Keratinocyte (primary cell): ENCODE measurements around the gene ATP5PF. TPM values are rescaled to one million over a fixed set of nuclear protein-coding genes. Genes with fewer than 3 reads are reported as not detected.
"Not testable (repeated sequence)": the region's sequence is repeated elsewhere in the genome, so short reads cannot be mapped to it uniquely, and the experiment has no call there.

Experiments
- DNase-seq: peaks from one replicate; pipeline ENCODE4 v3.0.0-alpha.2; 2011; ENCODE audit warnings: low read depth, missing footprints, low spot score
- FAIRE-seq: peaks from 2 replicates; lab custom pipeline; 2011; peaks lifted over from hg19 to GRCh38; lab: Jason Lieb, UNC
- H2AFZ ChIP-seq: 2 replicates; pipeline ENCODE4 v1.6.0; 2012; ENCODE audit warnings: low read length, control low read depth, inconsistent platforms; ENCODE audit not compliant: control insufficient read depth
- H3K27ac ChIP-seq: 2 replicates; pipeline ENCODE4 v1.5.1; 2011; ENCODE audit warnings: low read length; ENCODE audit not compliant: control insufficient read depth, insufficient read depth
- H3K27me3 ChIP-seq: 3 replicates; pipeline ENCODE4 v1.6.0; 2011; ENCODE audit warnings: low read length; ENCODE audit not compliant: control insufficient read depth, insufficient read depth; ENCODE audit errors: extremely low read depth
- H3K36me3 ChIP-seq, 2 experiments: 2 replicates in 1 of 2; 3 replicates in 1 of 2; pipeline ENCODE4 v1.5.1; 2011; ENCODE audit warnings: low read length in 2 of 2, mild to moderate bottlenecking in 1 of 2; ENCODE audit not compliant: control insufficient read depth in 2 of 2, insufficient read depth in 2 of 2; ENCODE audit errors: extremely low read depth in 1 of 2
- H3K4me1 ChIP-seq: 3 replicates; pipeline ENCODE4 v1.5.1; 2011; ENCODE audit warnings: low read length; ENCODE audit not compliant: control insufficient read depth, insufficient read depth; ENCODE audit errors: extremely low read depth
- H3K4me2 ChIP-seq: 3 replicates; pipeline ENCODE4 v1.6.0; 2011; ENCODE audit warnings: low read depth, low read length; ENCODE audit not compliant: control insufficient read depth, insufficient read depth; ENCODE audit errors: extremely low read depth
- H3K4me3 ChIP-seq, 3 experiments: fragments of 200-600 bp in 1 of 3; sonication (generic) in 1 of 3; 2 replicates in 2 of 3; 3 replicates in 1 of 3; pipeline ENCODE4 v1.5.1; 2011 to 2016; ENCODE audit warnings: low read length in 3 of 3, mild to moderate bottlenecking in 3 of 3, control low read depth in 2 of 3, inconsistent platforms in 1 of 3, low read depth in 1 of 3, mixed read lengths in 1 of 3, mixed run types in 1 of 3, moderate library complexity in 1 of 3; ENCODE audit not compliant: control insufficient read depth in 2 of 3, insufficient read depth in 2 of 3; ENCODE audit errors: extremely low read depth in 1 of 3
- H3K79me2 ChIP-seq: 2 replicates; pipeline ENCODE4 v1.6.0; 2012; ENCODE audit warnings: low read length; ENCODE audit not compliant: control insufficient read depth, insufficient read depth
- H3K9ac ChIP-seq: 3 replicates; pipeline ENCODE4 v1.6.0; 2011; ENCODE audit warnings: low read length; ENCODE audit not compliant: control insufficient read depth, insufficient read depth; ENCODE audit errors: extremely low read depth
- H3K9me1 ChIP-seq: 3 replicates; pipeline ENCODE4 v1.6.0; 2011; ENCODE audit warnings: low read length; ENCODE audit not compliant: control insufficient read depth, insufficient read depth; ENCODE audit errors: extremely low read depth
- H3K9me3 ChIP-seq: 2 replicates; pipeline ENCODE4 v1.5.1; 2012; ENCODE audit warnings: low read depth, low read length; ENCODE audit not compliant: control insufficient read depth
- H4K20me1 ChIP-seq: 3 replicates; pipeline ENCODE4 v1.6.0; 2011; ENCODE audit warnings: low read length; ENCODE audit not compliant: control insufficient read depth, insufficient read depth; ENCODE audit errors: extremely low read depth
- CTCF ChIP-seq, 3 experiments: IDR thresholded peaks in 1 of 3; conservative IDR thresholded peaks in 1 of 3; optimal IDR thresholded peaks in 1 of 3; 2 replicates in 2 of 3; 3 replicates in 1 of 3; pipeline versions ENCODE3 to v1.5.1; 2011; ENCODE audit warnings: low read length in 3 of 3, mild to moderate bottlenecking in 3 of 3, moderate library complexity in 2 of 3, control low read depth in 1 of 3, inconsistent platforms in 1 of 3; ENCODE audit not compliant: insufficient read depth in 2 of 3; ENCODE audit errors: extremely low read depth in 1 of 3
- EZH2 ChIP-seq: IDR thresholded peaks from one replicate; pipeline ENCODE4 v1.6.1; 2012; ENCODE audit warnings: inconsistent platforms, mild to moderate bottlenecking, low read length, moderate library complexity
- dilution Hi-C: fragments of 300-500 bp; cut with MboI; formaldehyde crosslinking; loops from one replicate; pipeline ENCODE4 v1.7.0; 2020; ENCODE audit warnings: low sequenced_read_pairs; ENCODE audit not compliant: extremely low pct_ligation_motif_present
- polyA plus RNA-seq, 5 experiments: library from polyadenylated mRNA; depleted of rRNA in 3 of 5; stranded (reverse) in 3 of 5; stranded (forward) in 1 of 5; unstranded in 1 of 5; fragments of >200 nt; gene quantifications; 1 replicate in 1 of 5; 2 replicates in 3 of 5; 3 replicates in 1 of 5; pipeline versions ENCODE4 v1.2.1 to v1.2.3, GENCODE V29; 2011 to 2012; ENCODE audit warnings: missing spikeins in 2 of 5, low read depth in 1 of 5, low replicate concordance in 1 of 5

ATP5PF gene
- polyA plus RNA-seq, 1 donor (not counting 4 experiments of a cell fraction or from before 2014, with no cell fraction given), result 256 TPM

GRCh38 chr21:25721987-25722386, 12.7 kb downstream of the ATP5PF start:
- H3K9ac ChIP-seq, result no peak overlapping the region
- no peak for TF ChIP-seq EZH2
- TF ChIP-seq CTCF (optimal IDR thresholded peaks at IDR 0.05 in 1 of 3, IDR thresholded peaks at IDR 0.05 in 1 of 3, conservative IDR thresholded peaks at IDR 0.05 in 1 of 3; ENCODE audit: extremely low read depth in 1 of 3, insufficient read depth in 2 of 3, low read length in 3 of 3), result no peak
- no peaks in the 10 kb centered on the region for H3K9me1 ChIP-seq
- dilution Hi-C loops, result no loop called here
- no peaks in the 10 kb centered on the region for H3K79me2 ChIP-seq
- no peak overlapping the region for H3K4me2 ChIP-seq
- no peak overlapping the region for H2AFZ ChIP-seq
- FAIRE-seq (no peak), DNase-seq (no peak)
- H3K36me3 ChIP-seq, result peaks cover 11 to 16% of the 10 kb centered on the region in 2 experiments
- no peak overlapping the region for H3K27ac ChIP-seq
- no peaks in the 10 kb centered on the region for H3K9me3 ChIP-seq
- no peak overlapping the region for H3K4me3 ChIP-seq
- H3K27me3 ChIP-seq, result no peaks in the 10 kb centered on the region
- H3K4me1 ChIP-seq, result no peaks in the 10 kb centered on the region
- H4K20me1 ChIP-seq, result no peaks in the 10 kb centered on the region

GRCh38 chr21:25717491-25718147, 17.1 kb downstream of the ATP5PF start:
- Histone ChIP-seq H3K4me2 (no peak overlapping the region), H3K27me3 (no peaks in the 10 kb centered on the region), H3K9me1 (no peaks in the 10 kb centered on the region), H3K27ac (no peak overlapping the region), H2AFZ (no peak overlapping the region), H3K36me3 (peaks cover 2 to 6% of the 10 kb centered on the region in 2 experiments), H3K4me3 (no peak overlapping the region), H3K79me2 (no peaks in the 10 kb centered on the region), H3K9me3 (no peaks in the 10 kb centered on the region), H3K9ac (no peak overlapping the region), H3K4me1 (no peaks in the 10 kb centered on the region), H4K20me1 (no peaks in the 10 kb centered on the region)
- DNase-seq (no peak), FAIRE-seq (no peak)
- TF ChIP-seq EZH2 (no peak), CTCF (optimal IDR thresholded peaks at IDR 0.05 in 1 of 3, IDR thresholded peaks at IDR 0.05 in 1 of 3, conservative IDR thresholded peaks at IDR 0.05 in 1 of 3; ENCODE audit: extremely low read depth in 1 of 3, insufficient read depth in 2 of 3, low read length in 3 of 3) (no peak)
- dilution Hi-C loops, result no loop called here

- H2AFZ ChIP-seq, H3K4me1 ChIP-seq, H3K4me3 ChIP-seq, DNase-seq, H3K79me2 ChIP-seq, dilution Hi-C loops, H3K27ac ChIP-seq, H3K36me3 ChIP-seq, FAIRE-seq, H3K27me3 ChIP-seq, H3K4me2 ChIP-seq, H3K9me1 ChIP-seq, H3K9ac ChIP-seq, H3K9me3 ChIP-seq, H4K20me1 ChIP-seq: not testable (repeated sequence)
Measured at GRCh38 chr21:25714066-25714465, 20.6 kb downstream of the ATP5PF start.
